Measurements from ENCODE around the gene CNTNAP2. TPM values are rescaled to one million over a fixed set of nuclear protein-coding genes. Genes with fewer than 3 reads are reported as not detected.

CNTNAP2 gene
- total and polyA plus RNA-seq, 4 donors, result 0.14 to 2.3 (median 1.1) TPM

DNA sequence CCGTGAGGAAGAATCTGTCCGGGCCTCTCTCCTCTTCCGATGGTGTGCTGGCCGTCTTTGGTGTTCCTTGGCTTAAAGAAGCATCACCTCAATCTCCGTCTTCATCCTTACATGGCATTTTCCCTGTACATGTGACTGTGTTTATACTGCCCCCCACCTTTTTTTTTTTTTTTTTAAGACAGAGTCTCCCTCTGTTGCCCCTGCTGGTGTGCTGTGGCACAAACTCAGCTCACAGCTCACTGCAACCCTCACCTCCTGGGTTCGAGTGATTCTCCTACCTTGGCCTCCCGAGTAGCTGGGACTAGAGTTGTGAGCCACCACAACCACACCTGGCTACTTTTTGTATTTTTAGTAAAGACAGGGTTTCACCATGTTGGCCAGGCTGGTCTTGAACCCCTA lies 2352.1 kb downstream of the CNTNAP2 start:
- DNase-seq (ENCODE audit: low spot score), result no peak
- no peak overlapping the region for H3K4me3 ChIP-seq (ENCODE audit: low read depth in 1 of 3, low read length in 3 of 3)
- H3K36me3 ChIP-seq (ENCODE audit: control insufficient read depth in 4 of 4, insufficient read depth in 3 of 4, low read depth in 1 of 4, low read length in 3 of 4), result no peaks in the 10 kb centered on the region
- H3K4me1 ChIP-seq (ENCODE audit: control insufficient read depth in 4 of 4, insufficient read depth in 4 of 4, low read length in 3 of 4), result no peaks in the 10 kb centered on the region
- H3K9ac ChIP-seq (ENCODE audit: low read depth in 1 of 2, low read length in 2 of 2), result no peak overlapping the region
- H3K27me3 ChIP-seq (ENCODE audit: control insufficient read depth in 4 of 4, insufficient read depth in 4 of 4, low read length in 3 of 4), result no peaks in the 10 kb centered on the region
- TF ChIP-seq HNF4G (IDR thresholded peaks at IDR 0.05) (no peak), RXRA (IDR thresholded peaks at IDR 0.05) (no peak), SP1 (IDR thresholded peaks at IDR 0.05) (no peak), JUND (IDR thresholded peaks at IDR 0.05) (no peak), CTCF (IDR thresholded peaks at IDR 0.05; ENCODE audit: low read depth, low read length, missing input control) (no peak), FOXA1 (IDR thresholded peaks at IDR 0.05) (no peak), TAF1 (conservative IDR thresholded peaks at IDR 0.05) (no peak), EGR1 (IDR thresholded peaks at IDR 0.05; ENCODE audit: low read depth in 2 of 2) (no peak), NR2F2 (IDR thresholded peaks at IDR 0.05) (no peak), HNF4A (conservative IDR thresholded peaks at IDR 0.05) (no peak), FOXA2 (IDR thresholded peaks at IDR 0.05) (no peak), YY1 (IDR thresholded peaks at IDR 0.05) (no peak), RAD21 (IDR thresholded peaks at IDR 0.05) (no peak), REST (IDR thresholded peaks at IDR 0.05) (no peak), GABPA (IDR thresholded peaks at IDR 0.05 in 1 of 2, conservative IDR thresholded peaks at IDR 0.05 in 1 of 2) (no peak)
- TF ChIP-seq, protein P1, sequence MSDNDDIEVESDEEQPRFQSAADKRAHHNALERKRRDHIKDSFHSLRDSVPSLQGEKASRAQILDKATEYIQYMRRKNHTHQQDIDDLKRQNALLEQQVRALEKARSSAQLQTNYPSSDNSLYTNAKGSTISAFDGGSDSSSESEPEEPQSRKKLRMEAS (IDR thresholded peaks at IDR 0.05), result no peak
- TF ChIP-seq, protein P2, sequence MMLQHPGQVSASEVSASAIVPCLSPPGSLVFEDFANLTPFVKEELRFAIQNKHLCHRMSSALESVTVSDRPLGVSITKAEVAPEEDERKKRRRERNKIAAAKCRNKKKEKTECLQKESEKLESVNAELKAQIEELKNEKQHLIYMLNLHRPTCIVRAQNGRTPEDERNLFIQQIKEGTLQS (IDR thresholded peaks at IDR 0.05), result no peak
- 95% methylated on average over 7 of the region's 7 CpGs for WGBS
- H3K9me3 ChIP-seq (ENCODE audit: control insufficient read depth in 4 of 4, low read length in 3 of 4), result no peaks in the 10 kb centered on the region
- no peak overlapping the region for H3K27ac ChIP-seq (ENCODE audit: low read depth in 1 of 2, low read length in 2 of 2)

Small RNA genes lying within 50 kb of the gene (small RNA-seq; reads per million reads assigned to genes)
- gene AC005518.2 (not detected), gene MIR548F4 (not detected), gene RANP2 (not detected), gene RF00012 (not detected), gene RF00019 (not detected), gene RF02271 (not detected), gene RN7SL456P (not detected), gene RN7SL72P (not detected), gene RNA5SP249 (not detected), gene RNU6-1184P (not detected)
